Right atrium auricular region (tissue), 2 donors: ENCODE measurements around the gene SETDB2. TPM values are rescaled to one million over a fixed set of nuclear protein-coding genes. Genes with fewer than 3 reads are reported as not detected.

Experiments used
- DNase-seq: peaks from one replicate; pipeline ENCODE4 v3.0.0-alpha.2; 2019; ENCODE audit warnings: low spot score
- H3K27ac ChIP-seq, 2 donors: fragments of 200-600 bp; sonication (generic); 1 replicate in 1 of 2; 2 replicates in 1 of 2; pipeline ENCODE4 v1.5.1; 2016 to 2019
- H3K27me3 ChIP-seq, 2 donors: fragments of 200-600 bp; sonication (generic); one replicate each; pipeline versions ENCODE4 v1.5.1 to v1.6.0; 2017 to 2019
- H3K36me3 ChIP-seq: fragments of 200-600 bp; sonication (generic); one replicate; pipeline ENCODE4 v1.5.1; 2016
- H3K4me1 ChIP-seq, 2 donors: fragments of 200-600 bp; sonication (generic); one replicate each; pipeline versions ENCODE4 v1.5.1 to v1.6.0; 2017 to 2019
- H3K4me3 ChIP-seq, 2 donors: fragments of 200-600 bp; sonication (generic); 1 replicate in 1 of 2; 2 replicates in 1 of 2; pipeline ENCODE4 v1.5.1; 2017 to 2019; ENCODE audit warnings: mild to moderate bottlenecking in 1 of 2, moderate library complexity in 1 of 2
- H3K9me3 ChIP-seq, 2 donors: fragments of 200-600 bp; sonication (generic); one replicate each; pipeline ENCODE4 v1.5.1; 2019
- CTCF ChIP-seq, 2 donors: fragments of 200-600 bp; sonication (generic); IDR thresholded peaks; one replicate each; pipeline ENCODE4 v1.5.1; 2019; ENCODE audit warnings: antibody characterized with exemption in 2 of 2
- total RNA-seq, 2 donors: library from RNA; depleted of rRNA; stranded (reverse); fragments of >200 nt; gene quantifications; one replicate each; pipeline ENCODE4 v1.1.0, GENCODE V29; 2016

SETDB2 gene
- total RNA-seq, 2 donors from 2014 or later, result 7.3 to 12.4 TPM

GRCh38 chr13:49503951-49504350 is 59.9 kb downstream of the SETDB2 start:
- no peaks in the 10 kb centered on the region for H3K36me3 ChIP-seq
- no peak overlapping the region for H3K27ac ChIP-seq
- no peaks in the 10 kb centered on the region for H3K9me3 ChIP-seq
- H3K4me1 ChIP-seq, result no peaks in the 10 kb centered on the region
- H3K27me3 ChIP-seq, result no peaks in the 10 kb centered on the region
- H3K4me3 ChIP-seq, result no peak overlapping the region
- DNase-seq, result no peak
- no peak for TF ChIP-seq CTCF (IDR thresholded peaks at IDR 0.05)

GRCh38 chr13:49512578-49512977 is 68.5 kb downstream of the SETDB2 start:
- no peak for TF ChIP-seq CTCF (IDR thresholded peaks at IDR 0.05)
- Histone ChIP-seq H3K36me3 (peaks cover 23% of the 10 kb centered on the region), H3K9me3 (no peaks in the 10 kb centered on the region)

GRCh38 chr13:49516467-49516866 is 72.4 kb downstream of the SETDB2 start:
- DNase-seq, result no peak
- Histone ChIP-seq H3K27ac (no peak overlapping the region), H3K9me3 (no peaks in the 10 kb centered on the region), H3K36me3 (peaks cover 23% of the 10 kb centered on the region), H3K27me3 (no peaks in the 10 kb centered on the region), H3K4me3 (no peak overlapping the region), H3K4me1 (peaks cover 0 to 11% of the 10 kb centered on the region in 2 donors)
- TF ChIP-seq CTCF (IDR thresholded peaks at IDR 0.05), result no peak

More at GRCh38 chr13:49512578-49512977, 68.5 kb downstream of the SETDB2 start:
- Histone ChIP-seq H3K27ac (no peak overlapping the region), H3K4me3 (no peak overlapping the region), H3K4me1 (peaks cover 0 to 11% of the 10 kb centered on the region in 2 donors), H3K27me3 (no peaks in the 10 kb centered on the region)
- no peak for DNase-seq

- Histone ChIP-seq H3K4me3 (no peak overlapping the region), H3K4me1 (peaks cover 0 to 11% of the 10 kb centered on the region in 2 donors), H3K27ac (no peak overlapping the region), H3K9me3 (no peaks in the 10 kb centered on the region), H3K27me3 (no peaks in the 10 kb centered on the region), H3K36me3 (peaks cover 23% of the 10 kb centered on the region)
- no peak for DNase-seq
- TF ChIP-seq CTCF (IDR thresholded peaks at IDR 0.05), result peak in 1 of 2 donors; percentile 58
Observed at GRCh38 chr13:49517461-49517860, 73.4 kb downstream of the SETDB2 start.

GRCh38 chr13:49521224-49521623 is 77.2 kb downstream of the SETDB2 start:
- no peak for DNase-seq
- peak overlapping the region in 1 of 2 donors; percentile 28 for H3K27ac ChIP-seq

More at GRCh38 chr13:49521224-49521623, 77.2 kb downstream of the SETDB2 start:
- Histone ChIP-seq H3K36me3 (no peaks in the 10 kb centered on the region), H3K27me3 (no peaks in the 10 kb centered on the region), H3K9me3 (no peaks in the 10 kb centered on the region), H3K4me3 (no peak overlapping the region), H3K4me1 (peaks cover 0 to 11% of the 10 kb centered on the region in 2 donors)
- TF ChIP-seq CTCF (IDR thresholded peaks at IDR 0.05), result no peak
